C4-2B (cell line): ENCODE measurements around the gene CYP27A1.

ENCODE experiments used
- CTCF ChIP-seq: fragments of 450-650 bp; conservative IDR thresholded peaks from 2 replicates; pipeline ENCODE4 v1.5.1; 2017; ENCODE audit warnings: mild to moderate bottlenecking
- ZFX ChIP-seq: fragments of 450-650 bp; IDR thresholded peaks from 2 replicates; pipeline ENCODE4 v1.6.1; 2017

- no peak for TF ChIP-seq CTCF
- no peak for TF ChIP-seq ZFX
Observed at GRCh38 chr2:218788529-218789255, 6.7 kb downstream of the CYP27A1 start.
